Osteocyte (in vitro differentiated cells): ENCODE data around the gene THSD4. TPM values are rescaled to one million over a fixed set of nuclear protein-coding genes. Genes with fewer than 3 reads are reported as not detected.
A peak's percentile ranks its signal among the peaks of the same experiment; 100 is the strongest.

Experiments used
- DNase-seq: peaks from one replicate; pipeline ENCODE4 v3.0.0; 2021; ENCODE audit warnings: mixed read lengths; ENCODE audit not compliant: unreplicated experiment; ENCODE audit errors: extremely low spot score
- H3K27ac Mint-ChIP-seq: one replicate; pipeline ENCODE4 v1.8.0; 2021; ENCODE audit warnings: mild to moderate bottlenecking, mixed read lengths; ENCODE audit not compliant: unreplicated experiment
- H3K27me3 Mint-ChIP-seq: one replicate; pipeline ENCODE4 v1.8.0; 2021; ENCODE audit warnings: mixed read lengths; ENCODE audit not compliant: unreplicated experiment
- H3K36me3 Mint-ChIP-seq: one replicate; pipeline ENCODE4 v1.8.0; 2021; ENCODE audit warnings: mixed read lengths; ENCODE audit not compliant: unreplicated experiment
- H3K4me1 Mint-ChIP-seq: one replicate; pipeline ENCODE4 v1.8.0; 2021; ENCODE audit warnings: mixed read lengths; ENCODE audit not compliant: unreplicated experiment
- H3K4me3 Mint-ChIP-seq: one replicate; pipeline ENCODE4 v1.8.0; 2021; ENCODE audit warnings: mild to moderate bottlenecking, moderate library complexity, mixed read lengths; ENCODE audit not compliant: unreplicated experiment
- H3K9me3 Mint-ChIP-seq: one replicate; pipeline ENCODE4 v1.8.0; 2021; ENCODE audit warnings: mixed read lengths; ENCODE audit not compliant: unreplicated experiment
- total RNA-seq: library from RNA; stranded (reverse); gene quantifications from 2 replicates; pipeline ENCODE4 v1.2.1, GENCODE V29; 2021
- TF ChIP-seq, protein P1 (sequence below): fragments of 200-600 bp; sonication (generic); IDR thresholded peaks from 2 replicates; pipeline ENCODE4 v1.5.0; 2021; ENCODE audit warnings: antibody characterized with exemption, mild to moderate bottlenecking, moderate library complexity

Gene THSD4
- total RNA-seq, 1 donor from 2014 or later = 5.7 TPM

DNA sequence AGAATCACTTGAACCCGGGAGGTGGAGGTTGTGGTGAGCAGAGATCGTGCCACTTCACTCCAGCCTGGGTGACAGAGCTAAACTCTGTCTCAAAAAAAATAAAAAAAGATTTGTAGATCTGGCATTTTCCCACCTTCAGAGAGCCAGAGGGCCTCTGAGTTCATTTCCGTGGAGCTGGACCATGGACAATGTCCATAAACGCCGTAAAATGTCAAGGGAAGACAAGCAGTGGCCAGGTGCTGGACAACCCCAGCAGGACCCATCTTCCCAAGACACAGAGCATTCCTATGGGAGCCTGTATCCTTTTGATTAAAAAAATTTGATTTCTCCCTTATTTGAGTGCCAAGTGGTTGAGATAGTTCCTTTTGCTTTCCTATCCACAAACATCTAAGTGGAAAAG lies 627.7 kb downstream of the THSD4 start:
- no peak overlapping the region for H3K27ac Mint-ChIP-seq
- TF ChIP-seq, protein P1, sequence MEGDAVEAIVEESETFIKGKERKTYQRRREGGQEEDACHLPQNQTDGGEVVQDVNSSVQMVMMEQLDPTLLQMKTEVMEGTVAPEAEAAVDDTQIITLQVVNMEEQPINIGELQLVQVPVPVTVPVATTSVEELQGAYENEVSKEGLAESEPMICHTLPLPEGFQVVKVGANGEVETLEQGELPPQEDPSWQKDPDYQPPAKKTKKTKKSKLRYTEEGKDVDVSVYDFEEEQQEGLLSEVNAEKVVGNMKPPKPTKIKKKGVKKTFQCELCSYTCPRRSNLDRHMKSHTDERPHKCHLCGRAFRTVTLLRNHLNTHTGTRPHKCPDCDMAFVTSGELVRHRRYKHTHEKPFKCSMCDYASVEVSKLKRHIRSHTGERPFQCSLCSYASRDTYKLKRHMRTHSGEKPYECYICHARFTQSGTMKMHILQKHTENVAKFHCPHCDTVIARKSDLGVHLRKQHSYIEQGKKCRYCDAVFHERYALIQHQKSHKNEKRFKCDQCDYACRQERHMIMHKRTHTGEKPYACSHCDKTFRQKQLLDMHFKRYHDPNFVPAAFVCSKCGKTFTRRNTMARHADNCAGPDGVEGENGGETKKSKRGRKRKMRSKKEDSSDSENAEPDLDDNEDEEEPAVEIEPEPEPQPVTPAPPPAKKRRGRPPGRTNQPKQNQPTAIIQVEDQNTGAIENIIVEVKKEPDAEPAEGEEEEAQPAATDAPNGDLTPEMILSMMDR = no peak
- DNase-seq = no peak

DNA sequence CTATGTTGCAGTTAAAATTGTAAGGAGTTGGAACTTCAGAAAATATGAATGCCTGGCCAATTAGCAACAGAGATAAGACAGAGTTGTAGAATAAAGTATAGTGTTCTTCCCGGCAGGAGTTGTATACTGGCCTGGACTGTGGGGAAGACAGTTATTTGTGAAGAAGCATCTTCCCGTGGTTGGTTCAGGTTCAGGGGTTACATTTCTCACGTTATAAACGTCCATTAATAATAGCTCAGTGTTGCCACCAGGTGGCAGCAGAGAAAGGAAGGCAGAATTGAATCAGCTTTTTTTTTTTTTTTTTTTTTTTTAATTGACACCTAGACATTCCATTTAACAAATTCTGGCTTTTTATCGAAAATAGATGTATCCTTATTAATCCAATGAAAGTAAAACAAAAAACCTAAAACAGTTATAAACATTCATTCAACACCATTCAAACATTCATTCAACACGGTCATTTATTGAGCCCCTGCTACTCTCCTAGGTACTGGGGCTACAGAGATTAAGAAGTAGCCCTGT lies 628.7 kb downstream of the THSD4 start:
- Mint-ChIP-seq H3K4me3 (no peak overlapping the region), H3K27ac (no peak overlapping the region), H3K36me3 (no peaks in the 10 kb centered on the region), H3K27me3 (no peaks in the 10 kb centered on the region), H3K9me3 (no peaks in the 10 kb centered on the region), H3K4me1 (peaks cover 10% of the 10 kb centered on the region)
- peak; percentile 83 for DNase-seq
- TF ChIP-seq, protein P1 = peak; percentile 78

More for the DNA sequence above, 627.7 kb downstream of the THSD4 start:
- Mint-ChIP-seq H3K4me3 (no peak overlapping the region), H3K27me3 (no peaks in the 10 kb centered on the region), H3K36me3 (no peaks in the 10 kb centered on the region), H3K9me3 (no peaks in the 10 kb centered on the region), H3K4me1 (peaks cover 9% of the 10 kb centered on the region)

DNA sequence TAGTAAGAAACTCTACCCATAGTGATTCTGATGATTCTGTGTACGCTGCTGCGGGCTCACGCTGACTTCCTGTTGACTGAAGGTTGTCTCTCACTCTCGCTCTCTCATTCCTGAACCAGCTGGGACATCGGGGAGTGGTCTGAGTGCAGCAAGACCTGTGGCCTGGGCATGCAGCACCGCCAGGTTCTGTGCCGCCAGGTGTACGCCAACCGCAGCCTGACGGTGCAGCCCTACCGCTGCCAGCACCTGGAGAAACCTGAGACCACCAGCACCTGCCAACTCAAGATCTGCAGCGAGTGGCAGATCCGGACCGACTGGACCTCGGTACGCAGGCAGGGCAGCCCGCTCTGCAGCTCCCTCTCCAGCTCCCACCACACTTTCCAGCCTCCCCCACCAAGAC lies 631.4 kb downstream of the THSD4 start:
- Mint-ChIP-seq H3K4me3 (no peak overlapping the region), H3K4me1 (peaks cover 11% of the 10 kb centered on the region), H3K36me3 (no peaks in the 10 kb centered on the region), H3K9me3 (no peaks in the 10 kb centered on the region), H3K27me3 (no peaks in the 10 kb centered on the region), H3K27ac (no peak overlapping the region)
- TF ChIP-seq, protein P1 = no peak
- DNase-seq = no peak

DNA sequence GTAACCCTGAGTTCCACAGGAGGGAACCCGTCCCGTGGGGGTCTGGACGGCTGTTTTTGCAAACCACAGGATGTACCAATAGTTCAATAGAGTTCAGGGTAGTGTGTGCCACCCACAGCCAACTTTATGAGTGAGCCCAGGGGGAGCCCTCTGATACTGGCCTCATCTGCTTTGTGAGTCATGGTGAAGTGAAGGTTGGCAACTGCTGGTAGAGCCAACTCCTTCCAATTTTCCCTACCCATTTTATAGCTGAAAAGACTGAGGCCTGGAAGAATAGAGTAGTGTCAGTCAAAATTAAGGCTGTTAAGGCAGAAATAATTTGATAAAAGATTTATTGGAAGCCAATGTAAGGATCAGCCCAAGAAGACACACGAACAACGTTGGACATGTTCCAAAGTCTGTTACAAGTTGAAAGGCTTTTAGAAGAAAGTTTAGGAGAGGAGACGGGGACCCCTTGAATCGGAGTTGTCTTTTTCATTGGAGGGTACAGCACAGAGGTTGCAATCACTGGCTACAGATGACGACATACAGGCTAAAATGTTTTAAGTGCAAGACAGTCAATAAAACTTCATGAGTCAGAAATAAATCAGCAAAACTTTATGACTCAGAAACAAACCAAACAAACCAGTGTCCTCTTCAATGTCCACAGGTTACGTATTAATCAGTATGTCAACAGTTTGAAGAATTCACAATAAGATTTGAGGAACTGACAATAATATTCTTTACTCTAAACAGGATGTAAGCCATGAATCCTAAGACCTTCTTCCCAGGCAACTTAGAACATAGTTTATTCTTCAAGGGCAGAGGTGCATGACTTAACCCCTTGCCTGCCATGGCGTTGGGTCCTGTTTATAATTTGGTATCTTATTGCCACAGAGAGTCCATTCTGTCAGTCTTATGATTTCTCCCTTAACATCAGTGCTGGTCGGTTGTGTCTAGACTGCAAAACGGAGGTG lies 632.1 kb downstream of the THSD4 start:
- TF ChIP-seq, protein P1 = no peak
- Mint-ChIP-seq H3K27ac (no peak overlapping the region), H3K27me3 (no peaks in the 10 kb centered on the region), H3K4me1 (peaks cover 18% of the 10 kb centered on the region), H3K4me3 (no peak overlapping the region), H3K36me3 (no peaks in the 10 kb centered on the region), H3K9me3 (no peaks in the 10 kb centered on the region)
- no peak for DNase-seq

DNA sequence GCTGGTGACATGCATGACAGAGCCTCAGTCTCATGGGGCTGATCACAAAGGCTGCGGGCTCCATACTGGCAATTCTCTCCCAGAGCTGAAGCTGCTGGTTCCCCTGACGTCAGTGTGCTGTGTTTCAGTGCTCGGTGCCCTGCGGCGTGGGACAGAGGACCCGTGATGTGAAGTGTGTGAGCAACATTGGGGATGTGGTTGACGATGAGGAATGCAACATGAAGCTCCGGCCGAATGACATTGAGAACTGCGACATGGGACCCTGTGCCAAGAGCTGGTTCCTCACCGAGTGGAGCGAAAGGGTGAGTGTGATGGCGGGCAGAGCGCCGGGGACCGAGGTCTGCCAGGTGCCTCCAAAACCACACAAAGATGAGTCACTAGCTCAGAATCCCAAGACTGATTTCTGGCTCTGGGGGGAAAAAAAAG lies 633.0 kb downstream of the THSD4 start:
- Mint-ChIP-seq H3K9me3 (no peaks in the 10 kb centered on the region), H3K36me3 (no peaks in the 10 kb centered on the region), H3K4me1 (peaks cover 24% of the 10 kb centered on the region), H3K27ac (no peak overlapping the region), H3K27me3 (no peaks in the 10 kb centered on the region), H3K4me3 (no peak overlapping the region)
- no peak for DNase-seq
- TF ChIP-seq, protein P1 = no peak
